ENCODE results near the gene VPREB1.
A peak's percentile ranks its signal among the peaks of the same experiment; 100 is the strongest.

Gene VPREB1

DNA sequence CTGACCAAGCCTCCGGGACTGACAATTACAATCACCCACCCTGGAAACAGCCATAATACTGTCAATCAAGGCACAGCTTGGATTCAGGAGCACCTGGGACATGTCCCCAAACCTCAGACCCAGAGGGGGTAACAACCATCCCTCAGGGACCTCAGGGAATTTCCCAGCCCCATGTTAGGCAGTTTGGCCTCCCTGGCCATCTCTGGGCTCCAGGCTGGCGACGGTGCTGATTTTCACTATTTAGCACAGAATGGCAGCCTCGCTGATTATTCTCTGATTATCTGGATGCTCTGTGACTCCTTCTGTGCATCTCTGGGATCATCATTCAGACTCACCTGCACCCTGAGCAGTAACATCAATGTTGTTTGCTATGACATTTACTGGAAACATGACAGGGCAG lies 45.8 kb upstream of the VPREB1 start:
- H3K27ac ChIP-seq = no peak overlapping the region
- no peak for TF ChIP-seq ZFX (IDR thresholded peaks at IDR 0.05; ENCODE audit: borderline replicate concordance)
- TF ChIP-seq, protein P1, sequence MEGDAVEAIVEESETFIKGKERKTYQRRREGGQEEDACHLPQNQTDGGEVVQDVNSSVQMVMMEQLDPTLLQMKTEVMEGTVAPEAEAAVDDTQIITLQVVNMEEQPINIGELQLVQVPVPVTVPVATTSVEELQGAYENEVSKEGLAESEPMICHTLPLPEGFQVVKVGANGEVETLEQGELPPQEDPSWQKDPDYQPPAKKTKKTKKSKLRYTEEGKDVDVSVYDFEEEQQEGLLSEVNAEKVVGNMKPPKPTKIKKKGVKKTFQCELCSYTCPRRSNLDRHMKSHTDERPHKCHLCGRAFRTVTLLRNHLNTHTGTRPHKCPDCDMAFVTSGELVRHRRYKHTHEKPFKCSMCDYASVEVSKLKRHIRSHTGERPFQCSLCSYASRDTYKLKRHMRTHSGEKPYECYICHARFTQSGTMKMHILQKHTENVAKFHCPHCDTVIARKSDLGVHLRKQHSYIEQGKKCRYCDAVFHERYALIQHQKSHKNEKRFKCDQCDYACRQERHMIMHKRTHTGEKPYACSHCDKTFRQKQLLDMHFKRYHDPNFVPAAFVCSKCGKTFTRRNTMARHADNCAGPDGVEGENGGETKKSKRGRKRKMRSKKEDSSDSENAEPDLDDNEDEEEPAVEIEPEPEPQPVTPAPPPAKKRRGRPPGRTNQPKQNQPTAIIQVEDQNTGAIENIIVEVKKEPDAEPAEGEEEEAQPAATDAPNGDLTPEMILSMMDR (IDR thresholded peaks at IDR 0.05) = no peak

DNA sequence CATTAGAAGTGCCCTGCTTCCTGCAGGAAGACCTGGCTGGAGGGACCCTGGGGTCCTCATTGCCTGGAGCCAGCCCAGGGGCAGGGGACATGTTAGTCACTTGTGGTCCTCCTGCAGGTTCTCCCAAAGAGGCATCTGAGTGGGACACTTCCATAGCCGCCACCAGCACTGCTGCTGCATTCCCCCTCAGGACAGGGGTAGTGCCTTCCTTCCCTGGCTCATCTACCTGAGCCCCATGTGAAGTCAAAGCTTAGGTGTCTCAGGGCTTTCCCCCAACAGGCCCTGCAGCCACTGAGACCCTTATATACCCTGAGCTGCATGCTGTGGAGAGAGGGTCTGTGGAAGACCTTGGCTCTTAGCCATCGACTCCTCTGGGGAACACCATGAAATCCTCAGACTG lies 45.0 kb upstream of the VPREB1 start:
- TF ChIP-seq ZFX (IDR thresholded peaks at IDR 0.05; ENCODE audit: borderline replicate concordance) = no peak
- TF ChIP-seq, protein P1 (IDR thresholded peaks at IDR 0.05) = no peak
- no peak overlapping the region for H3K27ac ChIP-seq

DNA sequence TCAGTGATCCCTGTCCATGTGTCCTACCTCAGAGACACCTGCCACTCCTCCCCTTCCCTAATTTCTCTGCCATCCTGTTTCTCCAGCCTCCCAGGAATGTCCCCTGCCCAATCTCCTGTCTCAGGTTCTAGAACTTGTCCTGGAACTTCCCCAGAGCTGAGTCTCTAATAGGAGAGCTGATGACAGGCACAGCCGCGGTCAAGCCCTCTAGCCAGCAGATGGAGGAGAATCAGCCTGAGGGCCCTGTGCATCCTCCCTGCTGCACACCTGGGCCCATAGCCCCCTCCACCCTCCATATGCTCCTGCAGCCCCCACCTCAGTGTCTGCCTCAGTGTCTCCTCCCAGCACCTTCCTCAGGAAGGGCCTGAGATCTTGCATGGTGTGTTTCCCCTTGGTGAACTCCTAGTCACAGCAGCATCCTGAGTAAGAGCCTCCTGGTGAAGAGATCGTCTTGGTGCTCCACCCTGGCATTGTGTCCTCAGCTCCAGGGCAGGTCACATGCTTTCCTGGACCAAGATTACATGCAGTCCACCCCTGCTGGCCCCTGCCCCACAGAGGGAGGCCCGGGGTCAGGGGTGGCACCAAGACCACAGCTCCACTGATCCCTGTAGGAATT lies 43.9 kb upstream of the VPREB1 start:
- no peak for TF ChIP-seq ZFX (IDR thresholded peaks at IDR 0.05; ENCODE audit: borderline replicate concordance)
- TF ChIP-seq, protein P1 (IDR thresholded peaks at IDR 0.05) = no peak
- no peak overlapping the region for H3K27ac ChIP-seq

DNA sequence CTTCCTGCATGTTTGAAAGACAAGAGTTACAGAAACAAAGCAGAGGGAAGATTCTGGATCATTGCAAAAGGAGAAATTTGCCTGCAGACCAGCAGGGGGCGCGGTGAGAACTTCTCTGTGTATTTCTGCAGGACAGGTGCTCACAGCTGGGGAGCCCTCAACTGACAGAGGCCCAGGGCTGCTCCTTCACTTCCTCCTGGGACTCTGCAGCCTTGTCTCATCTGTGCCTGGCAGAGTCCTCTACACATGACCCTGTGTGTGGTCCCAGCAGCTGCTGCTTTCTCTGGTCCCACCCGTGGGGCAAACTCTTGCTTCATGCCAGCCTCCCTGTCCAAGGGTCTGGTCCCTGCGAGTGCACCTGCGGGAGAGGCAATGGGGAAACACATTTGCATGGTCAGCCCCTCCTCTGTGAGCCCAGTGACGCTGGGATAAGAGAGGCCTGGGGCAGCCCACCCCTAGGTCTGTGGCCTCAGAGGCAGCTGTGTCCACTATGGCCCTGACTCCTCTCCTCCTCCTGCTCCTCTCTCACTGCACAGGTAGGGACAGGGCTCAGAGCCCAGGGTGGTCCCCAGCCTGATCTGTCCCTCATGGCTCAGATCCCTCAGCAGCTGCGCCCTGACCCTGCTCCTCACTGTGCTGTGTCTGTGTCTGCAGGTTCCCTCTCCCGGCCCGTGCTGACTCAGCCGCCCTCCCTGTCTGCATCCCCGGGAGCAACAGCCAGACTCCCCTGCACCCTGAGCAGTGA lies 43.2 kb upstream of the VPREB1 start:
- H3K27ac ChIP-seq = no peak overlapping the region
- TF ChIP-seq ZFX (IDR thresholded peaks at IDR 0.05; ENCODE audit: borderline replicate concordance) = no peak
- TF ChIP-seq, protein P1 (IDR thresholded peaks at IDR 0.05) = peak; percentile 81

DNA sequence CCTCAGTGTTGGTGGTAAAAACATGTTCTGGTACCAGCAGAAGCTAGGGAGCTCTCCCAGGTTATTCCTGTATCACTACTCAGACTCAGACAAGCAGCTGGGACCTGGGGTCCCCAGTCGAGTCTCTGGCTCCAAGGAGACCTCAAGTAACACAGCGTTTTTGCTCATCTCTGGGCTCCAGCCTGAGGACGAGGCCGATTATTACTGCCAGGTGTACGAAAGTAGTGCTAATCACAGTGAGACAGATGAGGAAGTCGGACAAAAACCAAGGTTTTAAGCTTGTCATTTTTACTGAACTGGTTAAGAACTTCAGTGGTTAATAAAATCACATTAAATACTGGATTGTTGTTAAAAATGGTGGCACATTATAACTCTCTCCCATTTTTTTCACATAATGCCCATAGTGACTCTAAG lies 42.6 kb upstream of the VPREB1 start:
- no peak overlapping the region for H3K27ac ChIP-seq
- TF ChIP-seq, protein P1 (IDR thresholded peaks at IDR 0.05) = no peak
- TF ChIP-seq ZFX (IDR thresholded peaks at IDR 0.05; ENCODE audit: borderline replicate concordance) = no peak

DNA sequence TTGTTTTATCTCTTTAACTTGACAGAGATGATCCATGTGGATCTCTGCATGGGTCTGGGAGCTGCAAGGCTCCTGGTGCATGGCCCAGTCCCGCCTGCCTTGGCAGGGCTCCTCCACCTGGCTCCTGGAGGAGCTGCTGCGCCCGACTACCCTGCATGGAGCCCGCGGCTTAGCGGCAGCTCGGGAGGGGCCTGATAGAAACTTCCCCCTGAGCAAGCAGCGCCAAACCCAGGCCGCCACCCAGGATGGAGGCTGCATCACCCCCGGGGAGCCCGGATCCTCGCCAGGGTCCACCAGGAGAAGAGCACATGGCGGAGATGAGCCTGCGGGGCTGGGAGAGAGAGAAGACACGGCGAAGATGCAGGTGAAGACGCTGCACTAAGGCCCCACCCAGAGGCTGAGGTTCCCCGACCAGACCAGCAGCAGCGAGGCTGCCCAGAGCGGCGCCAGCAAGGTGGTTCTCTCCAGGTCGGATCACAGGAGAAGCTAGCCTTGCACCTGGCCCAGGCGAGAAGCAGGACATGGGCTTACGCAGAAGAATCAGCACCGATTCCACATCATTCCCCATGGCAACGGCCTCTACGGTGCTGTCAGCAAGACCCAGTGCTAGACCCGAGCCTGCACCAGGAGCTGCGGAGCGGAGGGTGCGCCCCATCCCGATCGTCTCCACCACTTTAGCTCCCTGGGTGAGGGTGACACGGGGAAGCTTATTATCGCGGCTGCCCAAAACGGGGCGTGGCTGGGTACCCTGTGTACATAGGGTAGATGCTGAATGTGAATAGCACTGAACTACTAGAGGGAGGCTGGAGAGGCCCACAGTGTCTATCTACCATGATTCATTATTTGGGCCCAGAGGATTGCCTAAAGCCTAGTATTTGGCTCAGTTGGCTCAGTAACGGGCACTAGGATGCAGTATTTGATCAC lies 41.3 kb upstream of the VPREB1 start:
- no peak overlapping the region for H3K27ac ChIP-seq
- TF ChIP-seq, protein P1 (IDR thresholded peaks at IDR 0.05) = no peak
- TF ChIP-seq ZFX (IDR thresholded peaks at IDR 0.05; ENCODE audit: borderline replicate concordance) = no peak

All from 22Rv1 (cell line).